HepG2 (cell line): ENCODE measurements around the gene ANAPC2. TPM values are rescaled to one million over a fixed set of nuclear protein-coding genes. Genes with fewer than 3 reads are reported as not detected.

ENCODE experiments used
- ARID3A ChIP-seq: IDR thresholded peaks from 2 replicates; pipeline ENCODE4 v1.6.1; 2012; ENCODE audit warnings: low read depth, low read length, improper control_type of control experiment
- ARNTL ChIP-seq: sonication (generic); formaldehyde crosslinking; IDR thresholded peaks from 2 replicates; pipeline ENCODE4 v1.4.0; 2020; ENCODE audit warnings: mild to moderate bottlenecking, missing genetic modification reagents
- CEBPG ChIP-seq: IDR thresholded peaks from 2 replicates; pipeline ENCODE4 v1.6.1; 2016
- CREB3 ChIP-seq: sonication (generic); formaldehyde crosslinking; IDR thresholded peaks from 2 replicates; pipeline ENCODE4 v1.5.0; 2020; ENCODE audit warnings: missing genetic modification reagents
- CSRNP2 ChIP-seq: sonication (generic); formaldehyde crosslinking; conservative IDR thresholded peaks from 2 replicates; pipeline ENCODE4 v1.8.0; 2022; ENCODE audit warnings: low read depth, missing genetic modification reagents
- EZH2 ChIP-seq: conservative IDR thresholded peaks from 2 replicates; pipeline ENCODE4 v1.6.1; 2012; ENCODE audit warnings: mild to moderate bottlenecking, low read depth, low read length, moderate library complexity
- FOXK1 ChIP-seq: sonication (generic); formaldehyde crosslinking; IDR thresholded peaks from 2 replicates; pipeline ENCODE4 v1.4.0; 2020; ENCODE audit warnings: low read depth, missing genetic modification reagents, borderline replicate concordance
- KDM5A ChIP-seq: fragments of 200-600 bp; sonication (generic); IDR thresholded peaks from 2 replicates; pipeline ENCODE4 v1.7.0; 2018; ENCODE audit warnings: antibody characterized with exemption, mild to moderate bottlenecking, low read length, borderline replicate concordance
- POGK ChIP-seq: sonication (generic); formaldehyde crosslinking; conservative IDR thresholded peaks from 2 replicates; pipeline ENCODE4 v1.8.0; 2022; ENCODE audit warnings: mild to moderate bottlenecking, moderate library complexity, missing genetic modification reagents
- REPIN1 ChIP-seq: sonication (generic); formaldehyde crosslinking; IDR thresholded peaks from 2 replicates; pipeline ENCODE4 v1.8.0; 2022; ENCODE audit warnings: missing genetic modification reagents, low read depth, mild to moderate bottlenecking, borderline replicate concordance
- RFXAP ChIP-seq: sonication (generic); formaldehyde crosslinking; IDR thresholded peaks from 2 replicates; pipeline ENCODE4 v1.4.0; 2020; ENCODE audit warnings: missing genetic modification reagents, borderline replicate concordance
- SMC3 ChIP-seq: IDR thresholded peaks from 2 replicates; pipeline ENCODE4 v1.6.1; 2011; ENCODE audit warnings: low read length, improper control_type of control experiment
- ZBTB10 ChIP-seq: sonication (generic); formaldehyde crosslinking; IDR thresholded peaks from 2 replicates; pipeline ENCODE4 v1.4.0; 2020; ENCODE audit warnings: missing genetic modification reagents, borderline replicate concordance
- ZBTB20 ChIP-seq: sonication (generic); formaldehyde crosslinking; IDR thresholded peaks from 2 replicates; pipeline ENCODE4 v1.8.1; 2023; ENCODE audit warnings: missing genetic modification reagents, low read depth, mild to moderate bottlenecking, borderline replicate concordance
- ZNF263 ChIP-seq: sonication (generic); formaldehyde crosslinking; IDR thresholded peaks from 2 replicates; pipeline ENCODE4 v1.4.0; 2020; ENCODE audit warnings: missing genetic modification reagents
- ZNF501 ChIP-seq: sonication (generic); formaldehyde crosslinking; IDR thresholded peaks from 2 replicates; pipeline ENCODE4 v1.5.1; 2020; ENCODE audit warnings: mild to moderate bottlenecking, moderate library complexity, missing genetic modification reagents
- ZNF709 ChIP-seq: sonication (generic); formaldehyde crosslinking; IDR thresholded peaks from 2 replicates; pipeline ENCODE4 v1.5.0; 2020; ENCODE audit warnings: mild to moderate bottlenecking, missing genetic modification reagents
- polyA plus RNA-seq, 8 experiments: library from polyadenylated mRNA; depleted of rRNA in 3 of 8; stranded (reverse) in 7 of 8; unstranded in 1 of 8; fragments of >200 nt; fragmentation: Illumina TruSeq in 4 of 8; extraction: Trizol in 4 of 8; gene quantifications; 2 replicates each; pipeline versions ENCODE4 v1.2.1 to v1.2.3, GENCODE V29; 2011 to 2016; ENCODE audit warnings: low read depth in 4 of 8, missing spikeins in 1 of 8, mixed read lengths in 1 of 8; ENCODE audit not compliant: insufficient read depth in 1 of 8
- total RNA-seq, 5 experiments: library from RNA; depleted of rRNA; stranded (reverse); fragments of >200 nt; fragmentation: Illumina TruSeq; extraction: Trizol; gene quantifications; 2 replicates each; pipeline ENCODE4 v1.2.3, GENCODE V29; 2016; ENCODE audit warnings: low read depth in 1 of 5

ANAPC2 gene
- total and polyA plus RNA-seq, 2 of the 13 experiments (the other 11 are each of a cell fraction or from before 2014, with no cell fraction given) = 12.3 to 15.4 TPM

- TF ChIP-seq CSRNP2 (CRISPR knock-in tag) (0 out of 2 replicates have a peak, but pooled peaks have one; percentile 34), ARID3A (no peak), ZBTB20 (CRISPR knock-in tag) (peak; percentile 75; the same call in 1 of the 2 replicates), ZNF709 (peak; percentile 74; the same call in 1 of the 2 replicates), SMC3 (peak; percentile 51; the same call in 1 of the 2 replicates), FOXK1 (peak; percentile 40; the same call in 1 of the 2 replicates), RFXAP (CRISPR knock-in tag) (peak; percentile 53), ZNF263 (CRISPR knock-in tag) (peak; percentile 44; the same call in 1 of the 2 replicates), REPIN1 (CRISPR knock-in tag) (no peak; the same call in none of the 2 replicates), KDM5A (0 out of 2 replicates have a peak, but pooled peaks have one; percentile 7), POGK (CRISPR knock-in tag) (peak; percentile 79; the same call in 1 of the 2 replicates), ZNF501 (CRISPR knock-in tag) (peak; percentile 92), ZBTB10 (CRISPR knock-in tag) (peak; percentile 90), CEBPG (CRISPR knock-in tag) (peak; percentile 18; the same call in 1 of the 2 replicates), ARNTL (CRISPR knock-in tag) (peak; percentile 73; the same call in 1 of the 2 replicates), EZH2 (no peak), CREB3 (peak; percentile 29; the same call in 1 of the 2 replicates)
Measured at GRCh38 chr9:137236238-137236935, 48.0 kb upstream of the ANAPC2 start (continued).
